HepG2 (cell line): ENCODE results near the gene ZFHX3. TPM values are rescaled to one million over a fixed set of nuclear protein-coding genes. Genes with fewer than 3 reads are reported as not detected.
A peak's percentile ranks its signal among the peaks of the same experiment; 100 is the strongest.

Experiments
- ATAC-seq: fragments of 200-7000 bp; cut with Tn5 transposase; 3 replicates; pipeline ENCODE4 v1.9.1; 2020; ENCODE audit warnings: mild to moderate bottlenecking, moderate library complexity
- BruUV-seq: library from RNA; stranded (reverse); fragments of 400-500 nt; replicated peaks from 2 replicates; lab custom pipeline; 2021; lab: Mats Ljungman, UMichigan
- CTCF ChIA-PET: fragments of 300-600 bp; formaldehyde crosslinking; extraction: SDS; loops from one replicate; lab custom pipeline; 2021; ENCODE audit warnings: low total read pairs, inconsistent platforms, low intra/inter-chr PET ratio; lab: Yijun Ruan, JAX
- POLR2A ChIA-PET: fragments of 350-600 bp; sonication (Branson Sonifier 250); formaldehyde crosslinking; loops from one replicate; lab custom pipeline; 2020; ENCODE audit warnings: antibody characterized with exemption, inconsistent platforms; lab: Yijun Ruan, JAX
- DNase-seq: peaks from one replicate; pipeline ENCODE4 v3.0.0-alpha.2; 2015; ENCODE audit warnings: low spot score
- FAIRE-seq: peaks from 3 replicates; lab custom pipeline; 2011; peaks lifted over from hg19 to GRCh38; lab: Jason Lieb, UNC
- H2AFZ ChIP-seq: one replicate; pipeline ENCODE4 v1.6.1; 2011; ENCODE audit warnings: low read length, inconsistent platforms
- H3K27ac ChIP-seq: fragments of 300-600 bp; 3 replicates; pipeline ENCODE4 v1.8.0; 2011; ENCODE audit warnings: mixed run types, mild to moderate bottlenecking, mixed read lengths, low read length, inconsistent platforms; ENCODE audit not compliant: insufficient read depth; ENCODE audit errors: extremely low read length
- H3K27me3 ChIP-seq, 2 experiments: fragments of 200-600 bp in 1 of 2; 2 replicates in 1 of 2; 3 replicates in 1 of 2; pipeline versions ENCODE4 v1.6.0 to v1.8.0; 2011; ENCODE audit warnings: low read length in 2 of 2, mild to moderate bottlenecking in 2 of 2, moderate library complexity in 2 of 2, inconsistent platforms in 1 of 2; ENCODE audit not compliant: insufficient read depth in 2 of 2, control insufficient read depth in 1 of 2
- H3K36me3 ChIP-seq, 2 experiments: fragments of 200-600 bp in 1 of 2; replicated peaks in 1 of 2; 2 replicates in 1 of 2; 3 replicates in 1 of 2; pipeline versions ENCODE4 v1.5.1 to v1.8.0; 2011; ENCODE audit warnings: low read length in 2 of 2, inconsistent platforms in 1 of 2; ENCODE audit not compliant: insufficient read depth in 2 of 2, control insufficient read depth in 1 of 2
- H3K4me1 ChIP-seq: 2 replicates; pipeline ENCODE4 v1.5.1; 2012; ENCODE audit warnings: low read length, inconsistent platforms; ENCODE audit not compliant: insufficient read depth
- H3K4me2 ChIP-seq: 2 replicates; pipeline ENCODE4 v1.6.0; 2011; ENCODE audit warnings: low read depth, low read length, inconsistent platforms
- H3K4me3 ChIP-seq, 3 experiments: fragments of 200-600 bp in 1 of 3; sonication (generic), shearing (Covaris generic) in 1 of 3; replicated peaks in 1 of 3; 2 replicates each; pipeline ENCODE4 v1.5.1; 2011 to 2016; ENCODE audit warnings: low read length in 3 of 3, inconsistent platforms in 2 of 3, low read depth in 2 of 3, mild to moderate bottlenecking in 2 of 3, control low read depth in 1 of 3, mixed read lengths in 1 of 3; ENCODE audit not compliant: insufficient read depth in 1 of 3
- H3K79me2 ChIP-seq: one replicate; pipeline ENCODE4 v1.6.1; 2011; ENCODE audit warnings: low read length, inconsistent platforms; ENCODE audit not compliant: insufficient read depth
- H3K9ac ChIP-seq: 2 replicates; pipeline ENCODE4 v1.6.0; 2011; ENCODE audit warnings: mild to moderate bottlenecking, low read depth, low read length, inconsistent platforms; ENCODE audit not compliant: insufficient read depth
- H3K9me3 ChIP-seq: 2 replicates; pipeline ENCODE4 v1.5.1; 2012; ENCODE audit warnings: mild to moderate bottlenecking, low read length
- H4K20me1 ChIP-seq: 2 replicates; pipeline ENCODE4 v1.6.0; 2011; ENCODE audit warnings: inconsistent platforms, mild to moderate bottlenecking, low read length, moderate library complexity; ENCODE audit not compliant: insufficient read depth
- BCLAF1 ChIP-seq: fragments of 450-650 bp; IDR thresholded peaks from 2 replicates; pipeline ENCODE4 v1.6.1; 2017; ENCODE audit warnings: mild to moderate bottlenecking
- GABPB1 ChIP-seq: IDR thresholded peaks from 2 replicates; pipeline ENCODE4 v1.6.1; 2016; ENCODE audit warnings: mild to moderate bottlenecking, missing genetic modification reagents, moderate library complexity, missing compliant biosample characterization
- SAP130 ChIP-seq: IDR thresholded peaks from 2 replicates; pipeline ENCODE4 v1.6.1; 2016; ENCODE audit warnings: low read depth
- SATB2 ChIP-seq: sonication (generic); formaldehyde crosslinking; IDR thresholded peaks from 2 replicates; pipeline ENCODE4 v1.5.0; 2020; ENCODE audit warnings: missing genetic modification reagents
- USF2 ChIP-seq, 2 experiments: sonication (generic) in 1 of 2; formaldehyde crosslinking in 1 of 2; IDR thresholded peaks; 2 replicates each; pipeline versions ENCODE4 v1.5.1 to v1.6.1; 2011 to 2020; ENCODE audit warnings: borderline replicate concordance in 1 of 2, low read depth in 1 of 2, low read length in 1 of 2, mild to moderate bottlenecking in 1 of 2, missing genetic modification reagents in 1 of 2, moderate library complexity in 1 of 2
- ZBTB42 ChIP-seq: sonication (generic); formaldehyde crosslinking; IDR thresholded peaks from 2 replicates; pipeline ENCODE4 v1.5.0; 2020; ENCODE audit warnings: mild to moderate bottlenecking, missing genetic modification reagents
- ZNF678 ChIP-seq: sonication (generic); formaldehyde crosslinking; IDR thresholded peaks from 2 replicates; pipeline ENCODE4 v1.4.0; 2020; ENCODE audit warnings: mild to moderate bottlenecking, missing genetic modification reagents
- ZNF777 ChIP-seq: sonication (generic); formaldehyde crosslinking; IDR thresholded peaks from 2 replicates; pipeline ENCODE4 v1.4.0; 2020; ENCODE audit warnings: missing genetic modification reagents
- ZNF780A ChIP-seq: sonication (generic); formaldehyde crosslinking; IDR thresholded peaks from 2 replicates; pipeline ENCODE4 v1.8.0; 2022; ENCODE audit warnings: mild to moderate bottlenecking, missing genetic modification reagents, moderate library complexity
- WGBS: methylation state at CpG from one replicate; pipeline ENCODE4 v1.1.6; 2017; ENCODE audit warnings: low lambda C conversion rate; 5-methylcytosine and 5-hydroxymethylcytosine counted together
- in situ Hi-C: cut with HindIII; loops from 2 replicates; pipeline ENCODE4 v1.10.0; 2017; ENCODE audit warnings: low pct_unique_long_range_greater_than_20kb; ENCODE audit not compliant: extremely low pct_ligation_motif_present
- intact Hi-C: fragments of 100-400 bp; cut with micrococcal nuclease; formaldehyde crosslinking; loops from one replicate; pipeline ENCODE4 v1.10.0; 2022; ENCODE audit not compliant: unreplicated experiment
- polyA plus RNA-seq, 8 experiments: library from polyadenylated mRNA; depleted of rRNA in 3 of 8; stranded (reverse) in 7 of 8; unstranded in 1 of 8; fragments of >200 nt; fragmentation: Illumina TruSeq in 4 of 8; extraction: Trizol in 4 of 8; gene quantifications; 2 replicates each; pipeline versions ENCODE4 v1.2.1 to v1.2.3, GENCODE V29; 2011 to 2016; ENCODE audit warnings: low read depth in 4 of 8, missing spikeins in 1 of 8, mixed read lengths in 1 of 8; ENCODE audit not compliant: insufficient read depth in 1 of 8
- total RNA-seq, 5 experiments: library from RNA; depleted of rRNA; stranded (reverse); fragments of >200 nt; fragmentation: Illumina TruSeq; extraction: Trizol; gene quantifications; 2 replicates each; pipeline ENCODE4 v1.2.3, GENCODE V29; 2016; ENCODE audit warnings: low read depth in 1 of 5
- TF ChIP-seq, protein P1 (sequence below): IDR thresholded peaks from 2 replicates; pipeline ENCODE4 v1.6.1; 2016
- TF ChIP-seq, protein P2 (sequence below): sonication (generic); formaldehyde crosslinking; IDR thresholded peaks from 2 replicates; pipeline ENCODE4 v1.5.0; 2020; ENCODE audit warnings: mild to moderate bottlenecking, missing genetic modification reagents
- TF ChIP-seq, protein P3 (sequence below): IDR thresholded peaks from 2 replicates; pipeline ENCODE4 v1.6.1; 2016; ENCODE audit warnings: missing genetic modification reagents, missing compliant biosample characterization
- TF ChIP-seq, protein P4 (sequence below): sonication (generic); formaldehyde crosslinking; IDR thresholded peaks from 2 replicates; pipeline ENCODE4 v1.5.0; 2020; ENCODE audit warnings: mild to moderate bottlenecking, missing genetic modification reagents

ZFHX3 gene
- total and polyA plus RNA-seq, 2 of the 13 experiments (the other 11 are each of a cell fraction or from before 2014, with no cell fraction given) = 5.0 to 6.0 TPM

GRCh38 chr16:73020409-73020884 is 27.5 kb downstream of the ZFHX3 start:
- Histone ChIP-seq H2AFZ (no peak overlapping the region), H3K27me3 (no peaks in the 10 kb centered on the region), H3K36me3 (no peaks in the 10 kb centered on the region; a peak in 1 of 5 replicates), H3K4me3 (peak overlapping the region in 2 of 3 experiments; percentile 18 to 24; a peak in 1 of 6 replicates), H3K79me2 (peaks cover 95% of the 10 kb centered on the region), H3K4me2 (peak overlapping the region; percentile 78), H3K9me3 (no peaks in the 10 kb centered on the region), H3K9ac (peak overlapping the region; percentile 37), H3K27ac (peak overlapping the region; percentile 70), H3K4me1 (peaks cover 94% of the 10 kb centered on the region), H4K20me1 (peaks cover 36% of the 10 kb centered on the region)
- CTCF ChIA-PET = no interaction called here
- DNase-seq (peak; percentile 92), FAIRE-seq (peak; percentile 97), ATAC-seq (peak; percentile 78)
- POLR2A ChIA-PET = interaction anchor here (1.8 kb wide), 1 partner anchor 20 kb away, joined by 4 read pairs; no protein-coding TSS in a partner anchor
- intact Hi-C loops (loop anchor here (2.0 kb wide), 2 partner anchors 20 to 28 kb away; partner anchors contain the start of gene ZFHX3), in situ Hi-C loops (no loop called here)
- 21% methylated on average over 12 of the region's 12 CpGs for WGBS
- TSS peak; percentile 24 for BruUV-seq
- TF ChIP-seq BCLAF1 (no peak), ZNF777 (CRISPR knock-in tag) (no peak), ZNF678 (CRISPR knock-in tag) (no peak), SATB2 (CRISPR knock-in tag) (no peak), ZNF780A (CRISPR knock-in tag) (no peak), ZBTB42 (no peak), GABPB1 (CRISPR knock-in tag) (no peak), SAP130 (peak; percentile 94), USF2 (IDR thresholded peaks at IDR 0.05; ENCODE audit: low read depth, low read length) (no peak), USF2 (CRISPR knock-in tag; IDR thresholded peaks at IDR 0.05; ENCODE audit: borderline replicate concordance) (no peak)
- TF ChIP-seq, protein P1, sequence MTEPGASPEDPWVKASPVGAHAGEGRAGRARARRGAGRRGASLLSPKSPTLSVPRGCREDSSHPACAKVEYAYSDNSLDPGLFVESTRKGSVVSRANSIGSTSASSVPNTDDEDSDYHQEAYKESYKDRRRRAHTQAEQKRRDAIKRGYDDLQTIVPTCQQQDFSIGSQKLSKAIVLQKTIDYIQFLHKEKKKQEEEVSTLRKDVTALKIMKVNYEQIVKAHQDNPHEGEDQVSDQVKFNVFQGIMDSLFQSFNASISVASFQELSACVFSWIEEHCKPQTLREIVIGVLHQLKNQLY = no peak
- TF ChIP-seq, protein P2, sequence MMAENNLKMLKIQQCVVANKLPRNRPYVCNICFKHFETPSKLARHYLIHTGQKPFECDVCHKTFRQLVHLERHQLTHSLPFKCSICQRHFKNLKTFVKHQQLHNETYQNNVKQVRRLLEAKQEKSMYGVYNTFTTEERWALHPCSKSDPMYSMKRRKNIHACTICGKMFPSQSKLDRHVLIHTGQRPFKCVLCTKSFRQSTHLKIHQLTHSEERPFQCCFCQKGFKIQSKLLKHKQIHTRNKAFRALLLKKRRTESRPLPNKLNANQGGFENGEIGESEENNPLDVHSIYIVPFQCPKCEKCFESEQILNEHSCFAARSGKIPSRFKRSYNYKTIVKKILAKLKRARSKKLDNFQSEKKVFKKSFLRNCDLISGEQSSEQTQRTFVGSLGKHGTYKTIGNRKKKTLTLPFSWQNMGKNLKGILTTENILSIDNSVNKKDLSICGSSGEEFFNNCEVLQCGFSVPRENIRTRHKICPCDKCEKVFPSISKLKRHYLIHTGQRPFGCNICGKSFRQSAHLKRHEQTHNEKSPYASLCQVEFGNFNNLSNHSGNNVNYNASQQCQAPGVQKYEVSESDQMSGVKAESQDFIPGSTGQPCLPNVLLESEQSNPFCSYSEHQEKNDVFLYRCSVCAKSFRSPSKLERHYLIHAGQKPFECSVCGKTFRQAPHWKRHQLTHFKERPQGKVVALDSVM (CRISPR knock-in tag) = no peak
- TF ChIP-seq, protein P3, sequence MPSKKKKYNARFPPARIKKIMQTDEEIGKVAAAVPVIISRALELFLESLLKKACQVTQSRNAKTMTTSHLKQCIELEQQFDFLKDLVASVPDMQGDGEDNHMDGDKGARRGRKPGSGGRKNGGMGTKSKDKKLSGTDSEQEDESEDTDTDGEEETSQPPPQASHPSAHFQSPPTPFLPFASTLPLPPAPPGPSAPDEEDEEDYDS = peak; percentile 26; the same call in 1 of the 2 replicates
- TF ChIP-seq, protein P4, sequence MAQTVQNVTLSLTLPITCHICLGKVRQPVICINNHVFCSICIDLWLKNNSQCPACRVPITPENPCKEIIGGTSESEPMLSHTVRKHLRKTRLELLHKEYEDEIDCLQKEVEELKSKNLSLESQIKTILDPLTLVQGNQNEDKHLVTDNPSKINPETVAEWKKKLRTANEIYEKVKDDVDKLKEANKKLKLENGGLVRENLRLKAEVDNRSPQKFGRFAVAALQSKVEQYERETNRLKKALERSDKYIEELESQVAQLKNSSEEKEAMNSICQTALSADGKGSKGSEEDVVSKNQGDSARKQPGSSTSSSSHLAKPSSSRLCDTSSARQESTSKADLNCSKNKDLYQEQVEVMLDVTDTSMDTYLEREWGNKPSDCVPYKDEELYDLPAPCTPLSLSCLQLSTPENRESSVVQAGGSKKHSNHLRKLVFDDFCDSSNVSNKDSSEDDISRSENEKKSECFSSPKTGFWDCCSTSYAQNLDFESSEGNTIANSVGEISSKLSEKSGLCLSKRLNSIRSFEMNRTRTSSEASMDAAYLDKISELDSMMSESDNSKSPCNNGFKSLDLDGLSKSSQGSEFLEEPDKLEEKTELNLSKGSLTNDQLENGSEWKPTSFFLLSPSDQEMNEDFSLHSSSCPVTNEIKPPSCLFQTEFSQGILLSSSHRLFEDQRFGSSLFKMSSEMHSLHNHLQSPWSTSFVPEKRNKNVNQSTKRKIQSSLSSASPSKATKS (CRISPR knock-in tag) = no peak
